ENCODE results near the gene FRMD4B. TPM values are rescaled to one million over a fixed set of nuclear protein-coding genes. Genes with fewer than 3 reads are reported as not detected.

The FRMD4B gene
- total RNA-seq, 1 donor from 2014 or later, result 102 TPM

GRCh38 chr3:69319652-69320051 lies 66.2 kb downstream of the FRMD4B start:
- no peaks in the 10 kb centered on the region for H3K9me3 Mint-ChIP-seq (ENCODE audit: unreplicated experiment)
- DNase-seq (ENCODE audit: low spot score), result no peak
- no peak for TF ChIP-seq CTCF (IDR thresholded peaks at IDR 0.05; ENCODE audit: unreplicated experiment)
- H3K27me3 Mint-ChIP-seq (ENCODE audit: unreplicated experiment), result no peaks in the 10 kb centered on the region
- no peak overlapping the region for H3K27ac Mint-ChIP-seq (ENCODE audit: unreplicated experiment)
- H3K4me3 Mint-ChIP-seq (ENCODE audit: unreplicated experiment), result no peak overlapping the region
- peaks cover 4% of the 10 kb centered on the region for H3K36me3 Mint-ChIP-seq (ENCODE audit: low read depth, unreplicated experiment)
- peaks cover 11% of the 10 kb centered on the region for H3K4me1 Mint-ChIP-seq (ENCODE audit: unreplicated experiment)

- no peak overlapping the region for H3K4me3 Mint-ChIP-seq (ENCODE audit: unreplicated experiment)
- H3K9me3 Mint-ChIP-seq (ENCODE audit: unreplicated experiment), result no peaks in the 10 kb centered on the region
- H3K27ac Mint-ChIP-seq (ENCODE audit: unreplicated experiment), result no peak overlapping the region
- peaks cover 4% of the 10 kb centered on the region for H3K36me3 Mint-ChIP-seq (ENCODE audit: low read depth, unreplicated experiment)
- TF ChIP-seq CTCF (IDR thresholded peaks at IDR 0.05; ENCODE audit: unreplicated experiment), result no peak
- peaks cover 8% of the 10 kb centered on the region for H3K4me1 Mint-ChIP-seq (ENCODE audit: unreplicated experiment)
- no peak for DNase-seq (ENCODE audit: low spot score)
- H3K27me3 Mint-ChIP-seq (ENCODE audit: unreplicated experiment), result no peaks in the 10 kb centered on the region
These were observed 67.5 kb downstream of the FRMD4B start for GRCh38 chr3:69318410-69318809.

- Mint-ChIP-seq H3K27ac (ENCODE audit: unreplicated experiment) (no peak overlapping the region), H3K4me1 (ENCODE audit: unreplicated experiment) (no peaks in the 10 kb centered on the region), H3K36me3 (ENCODE audit: low read depth, unreplicated experiment) (peaks cover 7% of the 10 kb centered on the region), H3K9me3 (ENCODE audit: unreplicated experiment) (no peaks in the 10 kb centered on the region), H3K4me3 (ENCODE audit: unreplicated experiment) (no peak overlapping the region), H3K27me3 (ENCODE audit: unreplicated experiment) (no peaks in the 10 kb centered on the region)
- no peak for TF ChIP-seq CTCF (IDR thresholded peaks at IDR 0.05; ENCODE audit: unreplicated experiment)
- no peak for DNase-seq (ENCODE audit: low spot score)
These were observed 72.6 kb downstream of the FRMD4B start for GRCh38 chr3:69313251-69313650.

- no peak for TF ChIP-seq CTCF (IDR thresholded peaks at IDR 0.05; ENCODE audit: unreplicated experiment)
- peak; percentile 6 for DNase-seq (ENCODE audit: low spot score)
- peaks cover 15% of the 10 kb centered on the region for H3K36me3 Mint-ChIP-seq (ENCODE audit: low read depth, unreplicated experiment)
- H3K4me1 Mint-ChIP-seq (ENCODE audit: unreplicated experiment), result peaks cover 3% of the 10 kb centered on the region
- H3K9me3 Mint-ChIP-seq (ENCODE audit: unreplicated experiment), result no peaks in the 10 kb centered on the region
- no peak overlapping the region for H3K27ac Mint-ChIP-seq (ENCODE audit: unreplicated experiment)
- H3K4me3 Mint-ChIP-seq (ENCODE audit: unreplicated experiment), result no peak overlapping the region
- no peaks in the 10 kb centered on the region for H3K27me3 Mint-ChIP-seq (ENCODE audit: unreplicated experiment)
These were observed 76.1 kb downstream of the FRMD4B start for GRCh38 chr3:69309814-69310213.

- H3K27ac Mint-ChIP-seq (ENCODE audit: unreplicated experiment), result peak overlapping the region; percentile 5
- peak; percentile 85 for TF ChIP-seq CTCF (IDR thresholded peaks at IDR 0.05; ENCODE audit: unreplicated experiment)
- no peaks in the 10 kb centered on the region for H3K27me3 Mint-ChIP-seq (ENCODE audit: unreplicated experiment)
- peaks cover 3% of the 10 kb centered on the region for H3K4me1 Mint-ChIP-seq (ENCODE audit: unreplicated experiment)
- peak; percentile 67 for DNase-seq (ENCODE audit: low spot score)
- no peaks in the 10 kb centered on the region for H3K9me3 Mint-ChIP-seq (ENCODE audit: unreplicated experiment)
- H3K4me3 Mint-ChIP-seq (ENCODE audit: unreplicated experiment), result no peak overlapping the region
- H3K36me3 Mint-ChIP-seq (ENCODE audit: low read depth, unreplicated experiment), result peaks cover 17% of the 10 kb centered on the region
These were observed 79.4 kb downstream of the FRMD4B start for GRCh38 chr3:69306239-69307185.

Data from endothelial cell (in vitro differentiated cells).